Esophagus muscularis mucosa (tissue), 4 donors: ENCODE data around the gene RNF222. TPM values are rescaled to one million over a fixed set of nuclear protein-coding genes. Genes with fewer than 3 reads are reported as not detected.
"Not testable (repeated sequence)": the region's sequence is repeated elsewhere in the genome, so short reads cannot be mapped to it uniquely, and the experiment has no call there.

ENCODE experiments used
- DNase-seq: peaks from one replicate; pipeline ENCODE4 v3.0.0-alpha.2; 2017; ENCODE audit errors: extremely low spot score
- H3K27ac ChIP-seq, 4 donors: fragments of 200-600 bp; sonication (generic); replicated peaks in 1 of 4; 1 replicate in 3 of 4; 2 replicates in 1 of 4; pipeline ENCODE4 v1.5.1; 2016 to 2019; ENCODE audit warnings: mild to moderate bottlenecking in 1 of 4
- H3K27me3 ChIP-seq, 4 donors: fragments of 200-600 bp; sonication (generic); one replicate each; pipeline versions ENCODE4 v1.5.1 to v1.6.0; 2016 to 2019
- H3K36me3 ChIP-seq, 4 donors: fragments of 200-600 bp; sonication (generic); one replicate each; pipeline ENCODE4 v1.5.1; 2016 to 2019
- H3K4me1 ChIP-seq, 4 donors: fragments of 200-600 bp; sonication (generic); one replicate each; pipeline ENCODE4 v1.5.1; 2016 to 2019
- H3K4me3 ChIP-seq, 4 donors: fragments of 200-600 bp; sonication (generic); 1 replicate in 2 of 4; 2 replicates in 2 of 4; pipeline ENCODE4 v1.5.1; 2016 to 2019; ENCODE audit warnings: mild to moderate bottlenecking in 4 of 4, moderate library complexity in 1 of 4
- H3K9me3 ChIP-seq, 4 donors: fragments of 200-600 bp; sonication (generic); 1 replicate in 3 of 4; 2 replicates in 1 of 4; pipeline ENCODE4 v1.5.1; 2016 to 2019
- CTCF ChIP-seq, 3 experiments: fragments of 200-600 bp in 2 of 3; fragments of 450-650 bp in 1 of 3; sonication (generic) in 2 of 3; IDR thresholded peaks; one replicate each; pipeline ENCODE4 v1.5.1; 2017 to 2019; ENCODE audit warnings: antibody characterized with exemption in 3 of 3, mild to moderate bottlenecking in 2 of 3, moderate library complexity in 1 of 3
- EP300 ChIP-seq: sonication (generic); formaldehyde crosslinking; IDR thresholded peaks from one replicate; pipeline ENCODE4 v1.6.1; 2017; ENCODE audit warnings: antibody characterized with exemption
- POLR2A ChIP-seq: fragments of 450-650 bp; IDR thresholded peaks from one replicate; pipeline ENCODE4 v1.6.1; 2017; ENCODE audit warnings: antibody characterized with exemption, moderate library complexity, mild to moderate bottlenecking, low read depth
- POLR2AphosphoS5 ChIP-seq, 2 donors: sonication (generic); formaldehyde crosslinking; IDR thresholded peaks; one replicate each; pipeline ENCODE4 v1.6.1; 2017; ENCODE audit warnings: antibody characterized with exemption in 2 of 2
- WGBS: methylation state at CpG from one replicate; pipeline ENCODE4 v1.1.5; 2018; 5-methylcytosine and 5-hydroxymethylcytosine counted together
- intact Hi-C: fragments of 100-400 bp; cut with DNase I; formaldehyde crosslinking; loops from one replicate; pipeline ENCODE4 v1.15.1; 2023
- total RNA-seq, 4 donors: library from RNA; depleted of rRNA; stranded (reverse); fragments of >200 nt; gene quantifications; one replicate each; pipeline versions ENCODE4 v1.1.0 to v1.2.1, GENCODE V29; 2016

RNF222 gene
- total RNA-seq, 4 donors from 2014 or later: 0.42 TPM; not detected in 3

GRCh38 chr17:8405499-8406016 lies 7.9 kb upstream of the RNF222 start:
- no peaks in the 10 kb centered on the region for H3K36me3 ChIP-seq
- no peak for DNase-seq
- H3K27ac ChIP-seq: no peak overlapping the region
- 72% methylated on average over 5 of the region's 11 CpGs for WGBS
- no peak overlapping the region for H3K4me3 ChIP-seq
- peaks cover 0 to 38% (median 2%) of the 10 kb centered on the region in 4 donors for H3K27me3 ChIP-seq
- TF ChIP-seq POLR2A: no peak
- TF ChIP-seq POLR2AphosphoS5 (IDR thresholded peaks at IDR 0.05): no peak
- TF ChIP-seq EP300: no peak
- no peak for TF ChIP-seq CTCF (IDR thresholded peaks at IDR 0.05)
- H3K9me3 ChIP-seq: no peaks in the 10 kb centered on the region
- intact Hi-C loops: no loop called here
- H3K4me1 ChIP-seq: peaks cover 0 to 7% (median 6%) of the 10 kb centered on the region in 4 donors

- no peak for TF ChIP-seq EP300
- no peak for TF ChIP-seq POLR2A
- no peak for TF ChIP-seq POLR2AphosphoS5 (IDR thresholded peaks at IDR 0.05)
- no peak for TF ChIP-seq CTCF (IDR thresholded peaks at IDR 0.05)
- WGBS: 55% methylated on average over 11 of the region's 11 CpGs
- Histone ChIP-seq H3K27ac (no peak overlapping the region), H3K9me3 (no peaks in the 10 kb centered on the region), H3K4me3 (no peak overlapping the region), H3K36me3 (no peaks in the 10 kb centered on the region), H3K27me3 (peaks cover 0 to 44% (median 2%) of the 10 kb centered on the region in 4 donors), H3K4me1 (no peaks in the 10 kb centered on the region)
- no peak for DNase-seq
- intact Hi-C loops: no loop called here
Observed at GRCh38 chr17:8402921-8403536, 5.4 kb upstream of the RNF222 start.

DNA sequence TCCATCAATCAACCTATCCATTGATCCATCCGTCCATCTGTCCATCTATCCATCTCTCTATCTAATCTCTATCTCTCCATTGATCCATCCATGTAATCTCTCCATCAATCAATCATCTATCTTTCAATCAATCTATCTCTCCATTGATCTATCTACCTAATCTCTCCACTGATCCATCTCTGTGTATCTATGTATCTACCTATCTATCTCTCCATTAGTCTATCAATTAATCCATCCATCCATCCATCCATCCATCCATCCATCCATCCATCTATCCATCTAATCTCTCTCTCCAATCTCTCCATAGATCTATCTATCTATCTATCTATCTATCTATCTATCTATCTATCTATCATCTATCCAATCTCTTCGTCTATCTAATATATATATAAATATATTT lies 3.5 kb upstream of the RNF222 start:
- no peak overlapping the region for H3K27ac ChIP-seq
- H3K36me3 ChIP-seq: no peaks in the 10 kb centered on the region
- H3K4me1 ChIP-seq: no peaks in the 10 kb centered on the region
- H3K9me3 ChIP-seq: no peaks in the 10 kb centered on the region
- no peak overlapping the region for H3K4me3 ChIP-seq
- 86% methylated on average over 2 of the region's 2 CpGs for WGBS
- H3K27me3 ChIP-seq: peaks cover 0 to 57% (median 11%) of the 10 kb centered on the region in 4 donors
- no peak for DNase-seq
- intact Hi-C loops: no loop called here
- TF ChIP-seq EP300 (no peak), POLR2AphosphoS5 (IDR thresholded peaks at IDR 0.05) (no peak), CTCF (IDR thresholded peaks at IDR 0.05) (no peak), POLR2A (no peak)

- H3K27me3 ChIP-seq: peaks cover 0 to 61% (median 20%) of the 10 kb centered on the region in 4 donors
- DNase-seq: no peak
- 70% methylated on average over 6 of the region's 6 CpGs for WGBS
Observed at GRCh38 chr17:8398980-8399379, 1.4 kb upstream of the RNF222 start.

GRCh38 chr17:8394497-8394896 lies 3.1 kb downstream of the RNF222 start:
- H3K27ac ChIP-seq, H3K4me3 ChIP-seq, H3K4me1 ChIP-seq, H3K9me3 ChIP-seq, H3K36me3 ChIP-seq, intact Hi-C loops, DNase-seq: not testable (repeated sequence)
- 69% methylated on average over 8 of the region's 9 CpGs for WGBS
- H3K27me3 ChIP-seq: peaks cover 0 to 68% (median 18%) of the 10 kb centered on the region in 4 donors

More at GRCh38 chr17:8398980-8399379, 1.4 kb upstream of the RNF222 start:
- Histone ChIP-seq H3K27ac (no peak overlapping the region), H3K4me1 (no peaks in the 10 kb centered on the region), H3K9me3 (no peaks in the 10 kb centered on the region), H3K4me3 (no peak overlapping the region), H3K36me3 (no peaks in the 10 kb centered on the region)
- TF ChIP-seq POLR2A: no peak
- TF ChIP-seq EP300: no peak
- intact Hi-C loops: no loop called here
